DMS79 treated with DMSO at 0.1 percent for 48 hours (cell line): ENCODE measurements around the gene ASAH2.
"Not testable (repeated sequence)": the region's sequence is repeated elsewhere in the genome, so short reads cannot be mapped to it uniquely, and the experiment has no call there.

ENCODE experiments used
- DNase-seq: peaks from one replicate; lab custom pipeline; 2025; lab: John Stamatoyannopoulos, UW

ASAH2 gene

DNA sequence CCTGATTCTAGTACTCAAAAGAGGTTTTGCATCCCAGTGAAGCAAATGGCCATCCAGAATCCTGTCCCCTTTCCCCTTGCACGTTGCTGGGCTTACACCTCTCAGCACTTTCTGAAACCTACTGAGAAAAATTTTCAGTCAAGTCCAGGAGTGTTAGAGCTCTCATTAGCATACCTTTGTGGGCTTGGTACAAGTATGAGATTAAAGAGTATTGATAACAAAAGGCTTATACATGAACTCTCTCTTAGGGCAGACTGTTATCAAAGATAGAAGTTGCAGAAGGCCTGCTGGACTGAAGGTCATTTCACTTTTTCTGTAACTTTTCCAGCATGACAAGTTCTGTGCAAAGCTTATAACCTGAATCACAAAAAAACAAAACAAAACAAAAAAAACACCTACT, at the start of gene ASAH2:
TSS of gene ASAH2 (minus strand) at position 123 of the 400 bp plus-strand sequence. CDS start 2,906 bp downstream, outside the sequence.
- no peak for DNase-seq

DNA sequence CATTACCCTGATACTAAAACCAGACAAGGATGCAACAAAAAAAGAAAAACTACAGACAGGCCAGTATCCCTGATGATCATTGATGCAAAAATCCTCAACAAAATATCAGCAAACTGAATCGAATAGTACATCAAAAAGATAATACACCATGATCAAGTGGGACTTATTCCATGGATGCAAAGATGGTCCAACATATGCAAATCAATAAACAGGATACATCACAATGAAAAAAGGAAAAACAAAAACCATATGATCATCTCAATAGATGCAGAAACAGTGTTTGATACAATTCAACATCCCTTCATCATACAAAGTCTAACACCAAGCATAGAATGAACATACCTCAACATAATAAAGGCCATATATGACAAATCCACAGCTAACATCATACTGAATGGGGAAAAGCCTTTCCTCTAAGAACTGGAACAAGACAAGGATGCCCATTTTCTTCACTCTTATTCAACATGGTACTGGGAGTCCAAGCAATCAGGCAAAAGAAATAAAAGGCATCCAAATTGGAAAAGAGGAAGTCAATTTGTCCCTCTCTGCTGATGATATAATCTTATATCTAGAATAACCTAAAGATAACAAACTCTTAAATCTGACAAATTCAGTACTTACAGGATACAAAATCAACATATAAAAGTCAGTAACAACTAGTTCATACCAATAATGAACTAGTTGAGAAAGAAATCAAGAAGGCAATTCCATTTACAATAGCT, 48.8 kb upstream of the ASAH2 start:
- no peak for DNase-seq

DNA sequence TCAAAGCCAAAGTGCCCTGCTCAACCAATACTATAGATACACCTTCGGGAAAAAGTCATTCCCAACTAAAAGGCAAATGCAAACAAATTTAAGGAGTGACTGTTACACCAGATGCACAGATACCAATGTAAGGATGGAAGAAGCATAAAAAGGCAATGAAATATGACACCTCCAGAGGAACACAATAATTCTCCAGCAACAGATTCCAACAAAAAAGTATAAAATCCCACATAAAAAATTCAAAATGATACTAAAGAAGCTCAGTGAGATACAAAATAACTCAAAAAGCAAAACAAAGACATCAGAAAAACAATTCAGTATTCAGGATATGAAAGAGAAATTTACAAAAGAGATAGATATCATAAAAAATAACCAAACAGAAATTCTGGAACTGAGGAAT, 44.1 kb upstream of the ASAH2 start:
- no peak for DNase-seq

- no peak for DNase-seq
Observed at GRCh38 chr10:50294582-50294981, 43.3 kb upstream of the ASAH2 start.

- DNase-seq: no peak
Observed at GRCh38 chr10:50293513-50294313, 42.4 kb upstream of the ASAH2 start.

DNA sequence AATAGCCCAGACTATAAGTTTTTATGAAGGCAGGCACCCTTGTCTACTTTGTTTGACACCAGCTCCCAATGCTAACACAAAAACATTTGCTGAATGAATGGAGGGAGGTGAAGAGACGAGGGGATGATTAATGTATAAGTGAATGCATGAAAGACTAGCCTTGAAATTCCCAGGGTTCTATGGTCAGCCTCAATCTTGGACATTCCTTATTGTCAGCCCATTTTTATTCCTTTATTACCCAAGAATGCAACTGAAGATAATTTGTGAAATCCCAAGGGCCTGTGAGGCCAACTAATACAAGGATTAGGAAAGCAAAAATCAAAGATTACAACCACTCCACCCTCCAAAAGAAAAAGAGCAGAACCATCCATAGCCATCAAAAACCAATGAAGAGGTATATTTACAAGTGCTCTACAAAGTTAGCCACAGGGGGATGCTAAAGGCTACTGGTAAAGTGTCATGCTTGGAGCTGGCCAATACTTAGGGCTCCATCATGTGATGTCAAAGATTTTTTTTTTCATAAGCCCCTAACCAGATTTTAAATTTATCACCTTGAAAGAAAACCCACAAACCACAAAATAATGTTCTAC, 40.0 kb upstream of the ASAH2 start:
- DNase-seq: no peak

GRCh38 chr10:50289196-50289595, 37.9 kb upstream of the ASAH2 start:
- no peak for DNase-seq

- DNase-seq: no peak
Observed at GRCh38 chr10:50286996-50287803, 35.9 kb upstream of the ASAH2 start.

GRCh38 chr10:50286517-50286916, 35.2 kb upstream of the ASAH2 start:
- DNase-seq: no peak

GRCh38 chr10:50281967-50282522, 30.7 kb upstream of the ASAH2 start:
- DNase-seq: no peak

GRCh38 chr10:50281210-50281966, 30.1 kb upstream of the ASAH2 start:
- DNase-seq: no peak

DNA sequence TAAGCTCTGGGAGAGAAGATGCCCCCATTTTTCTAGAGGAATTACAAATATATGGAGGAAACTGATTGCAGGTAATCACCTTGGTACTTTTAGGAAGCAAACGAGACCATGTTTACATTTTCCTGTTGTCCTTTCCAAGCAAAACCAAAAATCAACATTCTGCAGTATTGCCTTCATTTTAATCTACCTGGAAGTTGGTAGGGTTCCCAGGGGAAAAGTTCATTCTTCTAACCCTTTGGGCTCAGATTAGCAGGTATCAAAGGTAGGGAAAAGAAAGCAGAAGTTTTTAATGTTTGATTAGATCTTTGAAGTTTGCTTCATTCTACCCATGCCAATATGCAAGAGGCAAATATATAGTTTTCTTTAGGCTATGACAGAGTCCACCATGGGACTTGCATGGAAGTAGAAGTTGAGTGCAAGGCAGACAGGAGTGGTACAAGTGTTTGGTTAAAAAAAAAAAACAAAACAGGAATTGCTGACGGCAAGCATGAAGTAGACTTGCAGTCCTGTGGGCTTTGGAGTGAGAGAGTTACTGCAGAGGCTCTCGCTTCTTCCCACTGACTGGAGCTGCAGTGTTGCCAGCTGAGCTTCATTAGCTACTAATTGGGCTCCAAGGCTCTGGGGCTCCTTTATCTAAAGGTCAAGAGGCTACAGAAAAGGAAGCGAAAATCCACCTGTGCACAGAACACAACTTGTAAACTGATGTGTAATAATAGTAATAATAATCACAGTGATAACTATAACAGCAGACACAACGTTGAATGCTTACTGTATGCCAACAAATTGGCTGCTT, 28.9 kb upstream of the ASAH2 start:
- DNase-seq: no peak

- no peak for DNase-seq
Observed at GRCh38 chr10:50279489-50279888, 28.2 kb upstream of the ASAH2 start.

GRCh38 chr10:50275650-50276235, 24.4 kb upstream of the ASAH2 start:
- no peak for DNase-seq

GRCh38 chr10:50272531-50272930, 21.2 kb upstream of the ASAH2 start:
- DNase-seq: no peak

GRCh38 chr10:50271564-50272250, 20.4 kb upstream of the ASAH2 start:
- DNase-seq: no peak

DNA sequence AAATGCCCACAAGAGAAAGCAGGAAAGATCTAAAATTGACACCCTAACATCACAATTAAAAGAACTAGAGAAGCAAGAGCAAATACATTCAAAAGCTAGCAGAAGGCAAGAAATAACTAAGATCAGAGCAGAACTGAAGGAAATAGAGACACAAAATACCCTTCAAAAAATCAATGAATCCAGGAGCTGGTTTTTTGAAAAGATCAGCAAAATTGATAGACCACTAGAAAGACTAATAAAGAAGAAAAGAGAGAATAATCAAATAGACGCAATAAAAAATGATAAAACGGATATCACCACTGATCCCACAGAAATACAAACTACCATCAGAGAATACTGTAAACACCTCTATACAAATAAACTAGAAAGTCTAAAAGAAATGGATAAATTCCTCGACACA, 16.6 kb upstream of the ASAH2 start:
- not testable (repeated sequence) for DNase-seq

DNA sequence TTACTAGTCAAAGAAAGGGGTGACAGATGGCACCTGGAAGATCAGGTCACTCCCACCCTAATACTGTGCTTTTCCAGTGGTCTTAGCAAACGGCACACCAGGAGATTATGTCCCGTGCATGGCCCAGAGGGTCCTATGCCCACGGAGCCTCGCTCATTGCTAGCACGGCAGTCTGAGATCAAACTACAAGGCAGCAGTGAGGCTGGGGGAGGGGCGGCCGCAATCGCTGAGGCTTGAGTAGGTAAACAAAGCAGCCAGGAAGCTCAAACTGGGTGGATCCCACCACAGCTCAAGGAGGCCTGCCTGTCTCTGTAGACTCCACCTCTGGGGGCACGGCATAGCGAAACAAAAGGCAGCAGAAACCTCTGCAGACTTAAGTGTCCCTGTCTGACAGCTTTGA, 11.3 kb upstream of the ASAH2 start:
- DNase-seq: not testable (repeated sequence)

GRCh38 chr10:50260791-50261281, 9.5 kb upstream of the ASAH2 start:
- no peak for DNase-seq
